ENCODE measurements around the gene GEMIN2.
"Not testable (repeated sequence)": the region's sequence is repeated elsewhere in the genome, so short reads cannot be mapped to it uniquely, and the experiment has no call there.

The GEMIN2 gene

DNA sequence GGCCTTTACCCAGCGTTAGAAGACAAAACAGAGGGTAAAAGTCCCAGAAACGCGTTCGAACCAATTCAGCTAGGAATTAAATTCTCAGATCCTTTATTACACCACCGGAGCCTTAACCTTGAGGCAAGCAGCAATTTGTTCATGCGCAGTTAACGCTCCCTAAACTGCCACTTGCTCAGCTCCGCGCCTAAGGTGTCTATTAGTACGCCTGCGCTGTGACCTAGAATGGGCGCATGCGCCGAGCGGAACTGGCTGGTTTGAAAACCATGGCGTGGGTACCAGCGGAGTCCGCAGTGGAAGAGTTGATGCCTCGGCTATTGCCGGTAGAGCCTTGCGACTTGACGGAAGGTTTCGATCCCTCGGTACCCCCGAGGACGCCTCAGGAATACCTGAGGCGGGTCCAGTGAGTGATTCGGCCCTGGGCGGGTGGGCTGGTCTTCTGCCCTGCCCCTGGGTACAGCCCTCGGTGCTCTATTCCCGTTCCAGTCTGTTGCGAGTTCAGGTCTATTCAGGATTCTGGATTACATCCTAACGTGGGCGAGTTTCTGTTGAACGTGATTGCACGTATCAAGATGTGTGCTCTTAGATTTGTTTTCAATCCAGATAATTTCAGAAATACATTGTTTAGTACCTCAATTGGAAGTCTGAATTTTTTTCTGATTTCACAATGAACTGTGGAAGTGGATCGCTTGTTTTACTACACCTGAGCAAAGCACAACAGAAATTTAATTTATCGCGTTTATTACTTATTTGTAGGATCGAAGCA, at the start of gene GEMIN2:
TSS of gene GEMIN2 (plus strand) at position 251 of the 766 bp plus-strand sequence. CDS start at position 267, 16 bp downstream.
- peaks cover 5% of the 10 kb centered on the region for H3K36me3 ChIP-seq (replicated peaks)
- peak; percentile 93 for DNase-seq
- H3K27me3 ChIP-seq (replicated peaks) = no peaks in the 10 kb centered on the region
- H3K27ac ChIP-seq = peak within 1 kb of the TSS; percentile 15
- in situ Hi-C loops (cut with HindIII; ENCODE audit: low pct_ligation_motif_present, low sequenced_read_pairs) = no loop called here
- H3K4me3 ChIP-seq (ENCODE audit: low read depth, low read length) = peak within 1 kb of the TSS; percentile 72
- TF ChIP-seq, protein P1, sequence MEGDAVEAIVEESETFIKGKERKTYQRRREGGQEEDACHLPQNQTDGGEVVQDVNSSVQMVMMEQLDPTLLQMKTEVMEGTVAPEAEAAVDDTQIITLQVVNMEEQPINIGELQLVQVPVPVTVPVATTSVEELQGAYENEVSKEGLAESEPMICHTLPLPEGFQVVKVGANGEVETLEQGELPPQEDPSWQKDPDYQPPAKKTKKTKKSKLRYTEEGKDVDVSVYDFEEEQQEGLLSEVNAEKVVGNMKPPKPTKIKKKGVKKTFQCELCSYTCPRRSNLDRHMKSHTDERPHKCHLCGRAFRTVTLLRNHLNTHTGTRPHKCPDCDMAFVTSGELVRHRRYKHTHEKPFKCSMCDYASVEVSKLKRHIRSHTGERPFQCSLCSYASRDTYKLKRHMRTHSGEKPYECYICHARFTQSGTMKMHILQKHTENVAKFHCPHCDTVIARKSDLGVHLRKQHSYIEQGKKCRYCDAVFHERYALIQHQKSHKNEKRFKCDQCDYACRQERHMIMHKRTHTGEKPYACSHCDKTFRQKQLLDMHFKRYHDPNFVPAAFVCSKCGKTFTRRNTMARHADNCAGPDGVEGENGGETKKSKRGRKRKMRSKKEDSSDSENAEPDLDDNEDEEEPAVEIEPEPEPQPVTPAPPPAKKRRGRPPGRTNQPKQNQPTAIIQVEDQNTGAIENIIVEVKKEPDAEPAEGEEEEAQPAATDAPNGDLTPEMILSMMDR (IDR thresholded peaks at IDR 0.05; ENCODE audit: low read depth, low read length, missing control alignments) = no peak

DNA sequence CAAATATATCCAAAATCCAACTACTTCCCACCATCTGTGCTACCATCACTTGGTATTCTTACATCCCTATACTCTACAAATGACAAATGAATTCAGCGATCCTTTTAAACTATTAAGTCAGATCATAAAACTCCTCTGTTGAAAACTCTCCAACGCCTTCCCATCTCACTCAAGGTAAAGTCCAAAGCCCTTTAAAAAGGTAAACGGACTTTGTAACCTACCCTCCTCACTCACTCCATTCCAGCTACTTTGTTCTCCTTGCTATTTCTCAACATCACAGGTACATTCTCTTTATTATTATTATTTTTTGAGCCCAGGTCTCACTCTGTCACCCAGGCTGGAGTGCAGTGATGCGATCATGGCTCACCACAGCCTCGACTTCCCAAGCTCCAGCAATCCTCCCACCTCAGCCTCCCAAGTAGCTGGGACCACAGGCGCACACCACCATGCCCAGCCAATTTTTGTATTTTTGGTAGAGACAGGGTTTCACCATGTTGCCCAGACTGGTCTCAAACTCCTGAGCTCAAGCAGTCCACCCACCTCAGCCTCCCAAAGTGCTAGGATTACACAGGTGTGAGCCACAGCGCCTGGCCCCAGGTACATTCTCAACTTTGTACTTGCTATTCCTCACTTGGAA, 44.8 kb upstream of the GEMIN2 start:
- H3K4me3 ChIP-seq (ENCODE audit: low read depth, low read length); H3K27ac ChIP-seq; in situ Hi-C loops (cut with HindIII; ENCODE audit: low pct_ligation_motif_present, low sequenced_read_pairs); DNase-seq; H3K27me3 ChIP-seq (replicated peaks): not testable (repeated sequence)
- peaks cover 53% of the 10 kb centered on the region for H3K36me3 ChIP-seq (replicated peaks)

GRCh38 chr14:39069923-39070322, 44.2 kb upstream of the GEMIN2 start:
- DNase-seq = no peak
- Histone ChIP-seq H3K27ac (no peak overlapping the region), H3K4me3 (ENCODE audit: low read depth, low read length) (no peak overlapping the region), H3K36me3 (replicated peaks) (peaks cover 53% of the 10 kb centered on the region), H3K27me3 (replicated peaks) (no peaks in the 10 kb centered on the region)
- TF ChIP-seq, protein P1 (IDR thresholded peaks at IDR 0.05; ENCODE audit: low read depth, low read length, missing control alignments) = no peak
- in situ Hi-C loops (cut with HindIII; ENCODE audit: low pct_ligation_motif_present, low sequenced_read_pairs) = no loop called here

GRCh38 chr14:39071096-39071495, 43.0 kb upstream of the GEMIN2 start:
- in situ Hi-C loops (cut with HindIII; ENCODE audit: low pct_ligation_motif_present, low sequenced_read_pairs) = no loop called here
- H3K36me3 ChIP-seq (replicated peaks) = peaks cover 50% of the 10 kb centered on the region
- TF ChIP-seq, protein P1 (IDR thresholded peaks at IDR 0.05; ENCODE audit: low read depth, low read length, missing control alignments) = no peak

GRCh38 chr14:39080886-39081285, 33.2 kb upstream of the GEMIN2 start:
- TF ChIP-seq, protein P1 (IDR thresholded peaks at IDR 0.05; ENCODE audit: low read depth, low read length, missing control alignments) = no peak
- no peak for DNase-seq
- Histone ChIP-seq H3K27ac (no peak overlapping the region), H3K4me3 (ENCODE audit: low read depth, low read length) (no peak overlapping the region), H3K27me3 (replicated peaks) (no peaks in the 10 kb centered on the region), H3K36me3 (replicated peaks) (peaks cover 52% of the 10 kb centered on the region)
- in situ Hi-C loops (cut with HindIII; ENCODE audit: low pct_ligation_motif_present, low sequenced_read_pairs) = no loop called here

More at GRCh38 chr14:39071096-39071495, 43.0 kb upstream of the GEMIN2 start:
- Histone ChIP-seq H3K27ac (no peak overlapping the region), H3K27me3 (replicated peaks) (no peaks in the 10 kb centered on the region), H3K4me3 (ENCODE audit: low read depth, low read length) (no peak overlapping the region)
- no peak for DNase-seq

DNA sequence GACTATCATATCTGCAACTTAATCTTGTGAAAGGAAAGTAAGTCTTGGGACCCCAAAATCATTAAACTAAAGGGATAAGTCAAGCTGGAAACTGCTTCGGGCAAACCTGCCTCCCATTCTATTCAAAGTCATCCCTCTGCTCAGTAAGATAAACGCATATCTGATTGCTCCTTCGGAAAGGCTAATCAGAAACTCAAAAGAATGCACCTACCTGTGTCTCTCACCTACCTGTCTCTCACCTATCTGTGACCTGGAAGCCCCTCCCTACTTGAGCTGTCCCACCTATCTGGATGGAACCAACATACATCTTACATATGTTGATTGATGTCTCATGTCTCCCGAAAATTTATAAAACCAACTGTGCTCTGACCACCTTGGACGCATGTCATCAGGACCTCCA, 31.0 kb upstream of the GEMIN2 start:
- H3K36me3 ChIP-seq (replicated peaks) = peaks cover 54% of the 10 kb centered on the region
- no peak for DNase-seq
- no peak overlapping the region for H3K4me3 ChIP-seq (ENCODE audit: low read depth, low read length)
- no peak overlapping the region for H3K27ac ChIP-seq
- TF ChIP-seq, protein P1 (IDR thresholded peaks at IDR 0.05; ENCODE audit: low read depth, low read length, missing control alignments) = no peak
- in situ Hi-C loops (cut with HindIII; ENCODE audit: low pct_ligation_motif_present, low sequenced_read_pairs) = no loop called here
- H3K27me3 ChIP-seq (replicated peaks) = no peaks in the 10 kb centered on the region

Measured in brain microvascular endothelial cell (primary cell).